Nephron (organoid): ENCODE results near the gene DLL3.
A peak's percentile ranks its signal among the peaks of the same experiment; 100 is the strongest.

Source experiments
- H3K27ac Mint-ChIP-seq, 3 experiments: 2 replicates each; pipeline ENCODE4 v1.8.0; 2020; ENCODE audit warnings: mixed read lengths in 3 of 3, mild to moderate bottlenecking in 2 of 3, moderate library complexity in 1 of 3
- H3K27me3 Mint-ChIP-seq: 2 replicates; pipeline ENCODE4 v1.8.0; 2021; ENCODE audit warnings: low read depth, mild to moderate bottlenecking, moderate library complexity, mixed read lengths
- H3K36me3 Mint-ChIP-seq: 2 replicates; pipeline ENCODE4 v1.8.0; 2020; ENCODE audit warnings: low read depth, mixed read lengths
- H3K4me1 Mint-ChIP-seq: 2 replicates; pipeline ENCODE4 v1.8.0; 2020; ENCODE audit warnings: mixed read lengths
- H3K4me3 Mint-ChIP-seq, 3 experiments: 2 replicates each; pipeline ENCODE4 v1.8.0; 2020; ENCODE audit warnings: mild to moderate bottlenecking in 3 of 3, mixed read lengths in 3 of 3, moderate library complexity in 2 of 3
- H3K9me3 Mint-ChIP-seq: 2 replicates; pipeline ENCODE4 v1.8.0; 2020; ENCODE audit warnings: mixed read lengths
- CTCF ChIP-seq, 3 experiments: fragments of 200-600 bp; sonication (generic); IDR thresholded peaks; one replicate each; pipeline ENCODE4 v1.5.0; 2021; ENCODE audit warnings: antibody characterized with exemption in 3 of 3; ENCODE audit not compliant: unreplicated experiment in 3 of 3

Gene DLL3

GRCh38 chr19:39515551-39516191 lies 16.9 kb downstream of the DLL3 start:
- Mint-ChIP-seq H3K27ac (peak overlapping the region in 2 of 3 experiments; percentile 38 to 48), H3K4me1 (no peaks in the 10 kb centered on the region), H3K27me3 (peaks cover 71% of the 10 kb centered on the region), H3K9me3 (no peaks in the 10 kb centered on the region), H3K36me3 (no peaks in the 10 kb centered on the region), H3K4me3 (peak overlapping the region; percentile 83 to 84 (median 83))
- no peak for TF ChIP-seq CTCF (IDR thresholded peaks at IDR 0.05; ENCODE audit: unreplicated experiment in 3 of 3)

GRCh38 chr19:39516270-39516669 lies 17.5 kb downstream of the DLL3 start:
- H3K27me3 Mint-ChIP-seq = peaks cover 71% of the 10 kb centered on the region
- H3K27ac Mint-ChIP-seq = peak overlapping the region in 2 of 3 experiments; percentile 38 to 48
- TF ChIP-seq CTCF (IDR thresholded peaks at IDR 0.05; ENCODE audit: unreplicated experiment in 3 of 3) = no peak
- no peaks in the 10 kb centered on the region for H3K36me3 Mint-ChIP-seq
- peak overlapping the region; percentile 83 to 84 (median 83) for H3K4me3 Mint-ChIP-seq
- no peaks in the 10 kb centered on the region for H3K9me3 Mint-ChIP-seq
- no peaks in the 10 kb centered on the region for H3K4me1 Mint-ChIP-seq

- H3K4me1 Mint-ChIP-seq = no peaks in the 10 kb centered on the region
- peaks cover 65% of the 10 kb centered on the region for H3K27me3 Mint-ChIP-seq
- no peak for TF ChIP-seq CTCF (IDR thresholded peaks at IDR 0.05; ENCODE audit: unreplicated experiment in 3 of 3)
Measured at GRCh38 chr19:39517432-39517831, 18.7 kb downstream of the DLL3 start.

GRCh38 chr19:39518458-39518857 lies 19.7 kb downstream of the DLL3 start:
- Mint-ChIP-seq H3K9me3 (no peaks in the 10 kb centered on the region), H3K4me3 (peak overlapping the region; percentile 45 to 71 (median 69)), H3K36me3 (no peaks in the 10 kb centered on the region), H3K27ac (peak overlapping the region; percentile 69 to 97 (median 96)), H3K4me1 (no peaks in the 10 kb centered on the region), H3K27me3 (peaks cover 55% of the 10 kb centered on the region)
- no peak for TF ChIP-seq CTCF (IDR thresholded peaks at IDR 0.05; ENCODE audit: unreplicated experiment in 3 of 3)

More at GRCh38 chr19:39517432-39517831, 18.7 kb downstream of the DLL3 start:
- peak overlapping the region; percentile 59 to 83 (median 69) for H3K4me3 Mint-ChIP-seq
- no peaks in the 10 kb centered on the region for H3K36me3 Mint-ChIP-seq
- H3K27ac Mint-ChIP-seq = peak overlapping the region in 1 of 3 experiments; percentile 41
- H3K9me3 Mint-ChIP-seq = no peaks in the 10 kb centered on the region

GRCh38 chr19:39518975-39519374 lies 20.2 kb downstream of the DLL3 start:
- peak overlapping the region; percentile 27 to 71 (median 69) for H3K4me3 Mint-ChIP-seq
- H3K27ac Mint-ChIP-seq = peak overlapping the region; percentile 69 to 97 (median 96)
- H3K4me1 Mint-ChIP-seq = no peaks in the 10 kb centered on the region
- no peaks in the 10 kb centered on the region for H3K36me3 Mint-ChIP-seq
- H3K27me3 Mint-ChIP-seq = peaks cover 50% of the 10 kb centered on the region
- no peaks in the 10 kb centered on the region for H3K9me3 Mint-ChIP-seq
- no peak for TF ChIP-seq CTCF (IDR thresholded peaks at IDR 0.05; ENCODE audit: unreplicated experiment in 3 of 3)
